ENCODE measurements around the gene NUP160.
A peak's percentile ranks its signal among the peaks of the same experiment; 100 is the strongest.
"Not testable (repeated sequence)": the region's sequence is repeated elsewhere in the genome, so short reads cannot be mapped to it uniquely, and the experiment has no call there.

Gene NUP160

DNA sequence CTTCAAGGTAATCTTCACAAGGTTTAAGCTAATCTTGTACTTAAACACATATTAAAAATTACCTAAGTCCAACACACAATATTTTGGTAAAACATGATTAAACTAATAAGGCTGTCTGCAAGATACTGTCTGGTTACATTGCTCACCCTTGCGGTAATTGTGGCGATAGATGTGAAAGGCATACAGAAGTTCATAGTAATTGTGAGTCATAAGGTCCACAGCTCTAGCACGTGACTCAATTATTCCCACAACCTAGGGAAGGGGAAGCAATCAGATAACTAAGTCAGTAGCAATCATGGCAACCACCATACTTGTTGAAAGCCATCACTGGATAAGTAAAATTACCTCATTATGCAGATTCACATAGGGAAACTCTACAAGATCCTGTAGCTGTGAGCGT lies 50.5 kb downstream of the NUP160 start:
- DNase-seq (ENCODE audit: extremely low spot score, insufficient read length, low read depth) (no peak), FAIRE-seq (no peak)

DNA sequence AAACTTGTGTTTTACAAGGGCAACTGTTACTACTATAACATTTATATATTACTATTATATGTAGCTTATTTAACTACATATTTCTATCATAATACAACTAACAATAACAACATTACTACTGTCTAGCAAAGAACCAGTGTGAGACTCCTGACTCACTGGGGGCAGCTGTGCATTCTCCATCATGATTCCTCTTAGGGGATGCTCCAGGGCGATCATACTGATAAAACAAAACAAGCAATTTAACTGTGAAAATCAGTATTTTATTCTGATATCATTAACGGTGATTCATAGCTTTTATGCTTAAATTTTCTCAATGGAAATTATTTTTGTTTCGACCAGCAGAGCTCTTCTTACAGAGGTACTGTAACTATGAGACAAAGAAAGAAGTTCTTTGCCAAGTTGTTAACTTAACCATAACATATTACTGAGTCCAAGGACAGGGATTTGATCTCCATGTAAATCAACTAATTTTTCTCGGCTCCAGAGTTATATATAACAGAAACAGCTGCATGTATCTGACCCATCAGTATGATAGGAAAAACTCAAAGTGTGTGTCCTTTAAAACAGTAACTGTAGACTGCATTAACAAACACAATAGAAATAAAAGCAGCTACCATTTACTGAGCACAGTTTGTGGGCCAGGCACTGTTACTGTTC lies 56.2 kb downstream of the NUP160 start:
- DNase-seq (ENCODE audit: extremely low spot score, insufficient read length, low read depth) = no peak
- FAIRE-seq = no peak

DNA sequence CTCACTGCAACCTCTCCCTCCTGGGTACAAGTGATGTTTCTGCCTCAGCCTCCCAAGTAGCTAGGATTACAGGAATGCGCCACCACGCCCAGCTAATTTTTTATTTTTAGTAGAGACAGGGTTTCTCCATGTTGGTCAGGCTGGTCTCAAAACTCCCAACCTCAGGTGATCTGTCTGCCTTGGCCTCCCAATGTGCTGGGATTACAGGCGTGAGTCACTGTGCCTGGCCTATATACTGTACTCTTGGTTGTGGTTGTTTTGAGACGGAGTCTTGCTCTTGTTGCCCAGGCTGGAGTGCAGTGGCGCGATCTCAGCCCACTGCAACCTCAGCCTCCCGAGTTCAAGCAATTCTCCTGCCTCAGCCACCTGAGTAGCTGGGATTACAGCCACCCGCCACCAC lies 58.1 kb downstream of the NUP160 start:
- not testable (repeated sequence) for FAIRE-seq

DNA sequence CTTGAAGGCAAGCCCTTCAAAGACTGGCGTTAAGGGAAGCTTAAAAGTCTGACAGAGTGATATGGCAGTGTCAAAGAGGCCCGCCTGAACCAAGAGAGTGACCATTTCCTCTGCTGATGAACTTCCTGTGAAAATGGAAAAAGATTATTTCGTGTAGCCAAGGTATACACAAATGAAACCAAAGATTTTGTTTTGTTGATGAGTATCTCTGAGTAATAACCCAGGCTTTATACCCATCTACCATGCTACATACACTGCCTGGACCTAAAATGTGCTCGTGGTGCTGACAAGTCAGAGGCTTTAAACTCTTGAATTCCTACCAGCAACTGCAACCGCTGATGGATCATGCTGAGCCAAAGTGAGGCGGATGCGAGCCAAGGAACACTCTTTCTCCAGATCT lies 60.0 kb downstream of the NUP160 start:
- DNase-seq (ENCODE audit: extremely low spot score, insufficient read length, low read depth) (no peak), FAIRE-seq (no peak)

More for the DNA sequence above, 58.1 kb downstream of the NUP160 start:
- not testable (repeated sequence) for DNase-seq (ENCODE audit: extremely low spot score, insufficient read length, low read depth)

DNA sequence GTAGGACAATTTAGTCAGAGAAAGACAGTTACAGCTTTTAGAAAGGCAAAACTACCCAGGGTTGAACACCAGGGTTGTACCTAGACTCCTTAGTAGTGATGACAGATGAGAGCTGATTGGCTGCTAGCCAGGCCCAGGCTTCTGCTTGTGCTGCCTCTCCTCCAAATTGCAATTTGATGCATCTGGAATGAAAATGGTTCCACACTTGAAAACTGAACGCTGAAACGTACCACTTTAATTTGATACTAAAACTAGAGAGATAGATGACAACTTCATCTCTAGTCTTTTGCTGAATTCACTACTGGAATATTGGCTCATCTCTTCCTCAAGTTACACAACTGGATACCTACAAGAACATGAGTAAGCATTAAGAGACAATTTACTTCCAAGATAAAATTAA lies 61.8 kb downstream of the NUP160 start:
- DNase-seq (ENCODE audit: extremely low spot score, insufficient read length, low read depth) = no peak
- no peak for FAIRE-seq

DNA sequence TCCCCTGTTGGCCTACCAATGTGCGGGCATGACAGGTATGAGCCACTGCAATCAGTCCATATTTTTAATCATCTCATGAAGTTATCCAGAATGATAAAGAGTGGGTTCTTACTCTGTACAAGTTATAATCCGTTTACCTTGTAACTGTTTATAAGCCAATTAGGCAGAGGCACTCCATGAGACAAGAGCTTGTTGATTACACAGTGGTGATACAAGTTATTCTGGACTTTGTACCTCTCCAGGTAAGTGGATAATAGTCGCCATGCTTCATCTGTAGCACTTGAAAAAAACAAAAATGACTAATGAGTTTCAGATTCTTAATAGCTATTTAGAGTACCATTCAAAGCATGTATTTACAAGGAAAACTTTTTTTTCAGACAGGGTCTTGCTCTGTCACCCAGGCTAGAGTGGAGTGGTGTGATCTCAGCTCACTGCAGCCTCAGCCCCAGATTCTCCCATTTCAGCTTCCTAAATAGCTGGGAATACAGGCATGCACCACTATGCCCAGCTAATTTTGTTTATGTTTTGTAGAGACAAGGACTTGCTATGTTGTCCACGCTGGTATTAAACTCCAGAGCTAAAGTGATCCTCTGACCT lies 63.3 kb downstream of the NUP160 start:
- FAIRE-seq (no peak), DNase-seq (ENCODE audit: extremely low spot score, insufficient read length, low read depth) (no peak)

DNA sequence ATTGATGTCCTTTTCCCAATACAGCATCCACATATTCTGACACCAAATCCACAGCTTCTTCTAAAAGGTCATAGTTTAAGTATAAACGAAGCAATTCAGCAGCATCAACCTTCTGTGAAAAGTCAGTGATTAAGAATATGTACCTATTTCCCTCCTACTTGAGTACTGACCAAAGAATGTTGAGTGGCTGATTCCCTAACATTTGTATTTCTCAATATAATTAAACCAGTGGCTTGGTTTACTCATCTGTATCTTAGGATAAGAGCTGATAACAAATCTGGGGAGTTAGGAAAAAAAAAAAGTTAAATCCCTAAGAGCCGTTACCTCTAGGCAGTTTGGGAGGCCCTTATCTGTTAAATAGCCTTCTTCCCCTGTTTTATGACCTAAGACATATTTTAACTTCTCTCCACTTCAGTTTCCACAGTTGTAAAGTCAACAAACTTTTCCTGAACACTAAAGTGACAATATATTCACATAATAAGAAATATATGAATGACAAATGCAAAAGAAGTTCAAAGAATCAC lies 65.0 kb downstream of the NUP160 start:
- no peak for DNase-seq (ENCODE audit: extremely low spot score, insufficient read length, low read depth)
- FAIRE-seq = no peak

DNA sequence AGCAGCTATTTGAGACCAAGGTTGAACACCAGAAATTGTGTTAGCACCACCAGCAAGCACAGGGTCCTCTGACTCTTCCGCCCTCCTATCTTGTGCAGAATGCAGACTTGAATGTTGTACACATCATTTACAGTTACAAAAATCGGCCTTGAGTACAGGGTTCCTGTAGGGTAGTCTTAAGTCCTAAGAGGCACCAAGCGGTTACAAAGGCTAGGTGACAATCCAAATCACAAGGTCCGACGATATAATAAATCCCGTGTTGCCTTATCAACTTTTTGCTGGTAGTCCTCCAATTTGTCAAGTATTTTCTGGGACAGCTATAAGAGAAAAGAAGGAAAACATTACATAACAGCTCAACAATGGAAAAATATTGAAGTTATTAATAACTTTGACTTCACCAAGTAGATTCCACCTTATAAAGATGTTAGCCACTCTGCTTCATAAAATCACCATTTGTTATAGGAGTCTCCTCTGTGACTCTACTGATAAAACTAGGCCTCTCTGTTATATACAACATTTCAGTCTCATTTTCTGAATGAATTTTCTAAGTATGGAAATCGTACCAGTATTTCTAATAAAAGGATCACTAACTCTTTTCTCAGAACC lies 69.2 kb downstream of the NUP160 start:
- no peak for FAIRE-seq
- DNase-seq (ENCODE audit: extremely low spot score, insufficient read length, low read depth) = no peak

DNA sequence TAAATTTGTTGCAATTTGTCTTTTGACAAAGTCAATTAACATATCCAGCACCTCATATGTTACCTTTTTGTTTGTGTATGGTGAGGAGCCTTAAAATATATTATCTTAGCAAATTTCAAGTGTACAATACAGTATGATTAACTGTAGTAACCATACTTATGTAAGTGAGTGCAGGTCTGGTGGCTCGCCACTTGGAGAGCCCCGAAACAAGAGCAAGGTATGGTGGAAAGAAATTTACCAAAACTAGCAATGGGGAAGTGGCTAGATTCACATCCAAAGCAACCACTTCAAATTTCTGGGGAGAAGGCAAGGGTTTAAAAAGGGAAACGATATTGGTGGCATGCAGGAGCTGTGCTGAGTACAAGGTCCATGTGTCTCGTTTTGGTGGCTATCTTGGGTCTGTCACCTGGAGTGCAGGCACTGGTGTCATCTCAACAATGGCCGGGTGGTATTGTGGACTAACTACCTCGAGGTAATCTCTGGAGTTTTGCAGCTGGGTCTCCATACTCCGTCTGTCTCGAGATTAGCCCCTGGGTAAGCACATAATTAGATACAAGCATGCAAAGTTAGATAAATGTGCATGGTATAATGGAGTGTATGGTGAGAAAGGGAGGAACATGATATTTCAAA lies 72.8 kb downstream of the NUP160 start:
- no peak for DNase-seq (ENCODE audit: extremely low spot score, insufficient read length, low read depth)
- FAIRE-seq = no peak

DNA sequence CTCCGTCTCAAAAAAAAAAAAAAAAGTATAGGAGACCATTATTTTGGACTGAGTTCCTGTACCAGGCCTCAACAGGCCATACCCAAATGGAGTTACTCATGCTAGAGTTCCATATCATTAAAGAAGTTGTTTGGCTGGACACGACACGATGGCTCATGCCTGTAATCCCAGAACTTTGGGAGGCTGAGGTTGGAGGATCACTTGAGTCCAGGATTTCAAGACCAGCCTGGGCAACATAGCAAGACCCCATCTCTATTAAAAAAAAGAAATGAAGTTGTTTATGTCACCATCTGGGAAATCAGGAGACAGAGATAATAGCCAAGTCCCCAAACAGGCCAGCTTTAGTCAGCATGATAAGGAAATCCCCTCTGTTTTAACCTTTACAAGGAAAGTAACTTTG lies 74.3 kb downstream of the NUP160 start:
- DNase-seq (ENCODE audit: extremely low spot score, insufficient read length, low read depth) (no peak), FAIRE-seq (no peak)

DNA sequence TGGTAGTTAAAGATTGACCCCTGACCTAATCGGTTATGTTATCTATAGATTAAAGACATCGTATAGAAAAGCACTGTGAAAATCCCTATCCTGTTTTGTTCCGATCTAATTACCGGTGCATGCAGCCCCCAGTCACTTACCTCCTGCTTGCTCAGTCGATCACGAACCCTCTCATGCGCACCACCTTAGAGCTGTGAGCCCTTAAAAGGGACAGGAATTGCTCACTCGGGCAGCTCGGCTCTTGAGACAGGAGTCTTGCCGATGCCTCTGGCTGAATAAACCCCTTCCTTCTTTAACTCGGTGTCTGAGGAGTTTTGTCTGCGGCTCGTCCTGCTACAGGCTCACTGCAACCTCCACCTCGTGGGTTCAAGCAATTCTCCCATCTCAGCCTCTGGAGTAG lies 78.6 kb downstream of the NUP160 start:
- DNase-seq (ENCODE audit: extremely low spot score, insufficient read length, low read depth); FAIRE-seq: not testable (repeated sequence)

DNA sequence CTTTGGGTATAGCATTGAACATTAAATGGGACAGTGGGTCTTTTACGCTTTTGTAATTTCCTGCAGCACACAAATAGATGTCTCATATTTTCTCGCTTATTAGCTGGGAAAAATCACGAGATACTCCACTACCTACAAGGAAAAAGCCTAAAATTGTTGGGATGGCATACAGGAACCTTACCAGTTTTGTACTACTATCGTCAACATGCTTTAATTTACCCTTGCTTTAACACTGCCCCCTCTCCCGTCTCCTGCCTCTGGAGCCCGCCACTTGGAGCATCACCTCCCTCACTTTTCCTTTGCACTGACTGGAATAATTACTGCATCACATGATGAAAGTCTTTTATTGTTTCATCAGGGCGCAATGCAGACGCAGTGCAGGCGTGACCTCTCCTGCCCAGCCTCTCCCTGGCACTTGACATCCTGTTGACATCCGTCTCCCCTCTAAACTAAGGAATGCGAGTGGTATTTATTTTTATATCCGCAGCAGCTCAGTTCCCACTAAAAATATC lies 80.0 kb downstream of the NUP160 start:
- no peak for FAIRE-seq
- no peak for DNase-seq (ENCODE audit: extremely low spot score, insufficient read length, low read depth)

DNA sequence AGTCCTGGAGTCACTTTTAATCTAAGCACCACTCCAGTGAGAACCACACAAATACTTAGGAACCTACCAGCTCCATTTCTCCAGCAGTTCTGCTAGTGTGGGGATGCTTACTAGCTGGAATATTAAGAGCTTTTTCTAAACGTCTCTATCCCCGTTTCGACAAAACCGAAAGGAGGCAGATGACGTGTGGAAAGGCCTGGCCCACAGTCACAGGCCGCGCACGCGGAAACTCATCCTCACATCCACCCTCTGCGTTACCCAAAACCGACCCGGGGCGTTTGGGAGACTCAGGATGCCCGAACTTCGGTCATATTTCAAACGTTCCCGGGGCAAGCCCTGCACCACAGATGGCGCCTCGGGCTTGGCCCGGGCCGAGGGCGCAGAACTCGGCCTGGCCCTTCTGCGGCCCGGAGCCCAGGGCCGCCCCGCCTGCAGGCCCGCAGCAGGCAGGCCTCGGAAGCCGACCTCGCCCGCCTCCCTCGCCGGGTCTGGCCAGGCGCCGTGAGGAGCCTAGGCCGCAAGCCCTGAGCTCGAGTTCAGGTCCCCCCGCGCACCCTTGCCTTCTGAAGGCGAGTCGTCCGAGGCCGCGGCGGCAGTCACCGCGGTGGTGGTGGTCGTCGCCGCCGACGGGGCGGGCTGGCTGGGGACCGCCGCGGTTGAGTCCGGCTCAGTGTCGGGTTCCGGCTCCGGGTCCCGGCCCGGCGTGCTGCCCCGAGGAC lies 81.5 kb downstream of the NUP160 start:
- peak; percentile 65 for FAIRE-seq
- DNase-seq (ENCODE audit: extremely low spot score, insufficient read length, low read depth) = no peak

DNA sequence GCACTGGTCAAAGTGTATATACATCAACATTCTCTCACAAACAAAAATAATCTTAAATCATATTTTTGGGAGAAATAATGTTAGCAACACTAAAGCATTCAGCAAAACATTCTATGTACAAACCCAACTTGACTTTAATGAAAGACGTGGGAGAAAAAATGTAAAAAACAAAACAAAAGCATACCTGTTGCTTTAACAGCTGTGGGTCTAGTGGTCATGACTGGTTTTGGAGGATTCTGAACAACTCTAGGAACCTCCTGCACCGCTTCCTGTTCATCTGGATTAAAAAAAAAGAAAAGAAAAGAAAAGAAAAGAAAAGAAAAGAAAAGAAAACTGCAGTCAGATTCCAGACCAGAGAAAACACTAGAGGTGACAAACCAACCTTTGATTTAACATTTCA lies 83.1 kb downstream of the NUP160 start:
- DNase-seq (ENCODE audit: extremely low spot score, insufficient read length, low read depth) = no peak
- no peak for FAIRE-seq

DNA sequence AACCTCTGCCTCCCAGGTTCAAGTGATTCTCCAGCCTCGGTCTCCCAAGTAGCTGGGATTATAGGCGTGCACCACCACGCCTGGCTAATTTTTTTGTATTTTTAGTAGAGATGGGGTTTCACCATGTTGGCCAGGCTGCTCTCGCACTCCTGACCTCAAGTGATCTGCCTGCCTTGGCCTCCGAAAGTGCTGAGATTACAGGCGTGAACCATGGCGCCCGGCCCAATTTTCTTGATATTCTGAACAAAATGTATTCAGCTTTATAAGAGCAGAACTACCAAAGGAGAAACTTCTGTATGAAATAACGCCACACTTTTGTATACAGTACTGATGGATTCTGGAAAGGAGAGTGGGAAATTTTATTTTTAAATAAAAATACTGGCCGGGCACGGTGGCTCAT lies 88.9 kb downstream of the NUP160 start:
- not testable (repeated sequence) for DNase-seq (ENCODE audit: extremely low spot score, insufficient read length, low read depth); FAIRE-seq

DNA sequence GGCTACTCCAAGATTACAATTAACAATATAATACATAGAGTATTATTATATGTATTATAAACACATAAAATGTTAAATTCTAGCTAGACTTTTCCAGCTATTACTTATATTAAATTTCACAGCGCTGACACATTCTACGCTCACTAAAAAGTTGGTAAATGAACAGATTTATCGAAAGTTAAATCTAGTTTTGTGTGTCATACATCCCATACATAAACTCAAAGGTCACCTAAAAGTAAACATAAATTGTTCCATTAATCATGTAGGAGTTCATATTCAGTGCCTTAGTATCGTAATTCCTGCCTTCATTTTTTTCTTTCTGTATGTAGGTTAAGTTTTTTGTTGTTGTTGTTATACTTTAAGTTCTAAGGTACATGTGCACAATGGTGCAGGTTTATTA lies 91.9 kb downstream of the NUP160 start:
- FAIRE-seq (no peak), DNase-seq (ENCODE audit: extremely low spot score, insufficient read length, low read depth) (no peak)

DNA sequence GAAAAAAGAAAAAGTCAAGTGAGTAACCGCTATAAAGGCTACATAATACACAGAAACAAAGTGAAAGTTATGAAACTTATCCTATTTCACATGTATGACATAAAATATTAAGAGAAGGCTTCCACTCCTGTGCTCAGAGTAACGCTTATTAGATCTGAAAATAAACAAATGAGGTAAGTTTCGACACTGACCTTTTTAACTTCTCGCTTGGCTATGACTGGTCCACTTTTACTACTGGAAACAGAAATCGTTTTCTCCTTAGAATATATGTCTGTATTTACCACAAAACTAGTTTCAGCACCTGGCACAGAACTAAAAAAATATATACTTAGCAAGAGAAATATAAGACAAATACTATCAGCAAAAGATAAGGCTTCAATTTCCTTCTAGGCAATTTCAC lies 97.4 kb downstream of the NUP160 start:
- DNase-seq (ENCODE audit: extremely low spot score, insufficient read length, low read depth) (no peak), FAIRE-seq (no peak)

DNA sequence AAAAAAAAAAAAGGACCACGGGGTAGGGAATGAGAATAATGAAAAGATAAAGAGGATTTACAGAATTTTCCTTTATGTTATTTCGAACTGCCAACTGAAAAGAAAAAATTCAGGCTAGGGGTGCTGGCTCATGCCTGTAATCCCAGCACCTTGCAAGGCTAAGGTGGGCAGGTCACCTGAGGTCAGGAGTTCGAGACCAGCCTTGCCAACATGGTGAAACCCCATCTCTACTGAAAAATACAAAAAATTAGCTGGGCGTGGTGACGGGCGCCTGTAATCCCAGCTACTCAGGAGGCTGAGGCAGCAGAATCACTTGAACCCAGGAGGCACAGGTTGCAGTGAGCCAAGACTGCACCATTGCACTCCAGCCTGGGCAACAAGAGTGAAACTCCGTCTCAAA lies 105.7 kb downstream of the NUP160 start:
- not testable (repeated sequence) for FAIRE-seq; DNase-seq (ENCODE audit: extremely low spot score, insufficient read length, low read depth)

DNA sequence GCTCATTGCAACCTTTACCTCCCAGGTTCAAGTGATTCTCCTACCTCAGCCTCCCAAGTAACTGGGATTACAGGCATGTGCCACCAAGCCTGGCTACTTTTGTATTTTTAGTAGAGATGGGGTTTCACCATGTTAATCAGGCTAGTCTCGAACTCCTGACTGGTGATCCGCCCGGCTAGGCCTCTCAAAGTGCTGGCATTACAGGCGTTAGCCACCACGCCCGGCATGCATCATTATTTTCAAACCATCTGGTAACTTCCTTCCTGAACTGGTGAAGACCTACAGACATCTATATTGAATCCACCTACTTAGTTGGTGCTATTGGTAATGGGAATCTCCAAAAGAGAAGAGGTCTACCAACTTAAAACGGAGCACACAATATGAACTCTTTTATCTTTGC lies 110.3 kb downstream of the NUP160 start:
- FAIRE-seq; DNase-seq (ENCODE audit: extremely low spot score, insufficient read length, low read depth): not testable (repeated sequence)

DNA sequence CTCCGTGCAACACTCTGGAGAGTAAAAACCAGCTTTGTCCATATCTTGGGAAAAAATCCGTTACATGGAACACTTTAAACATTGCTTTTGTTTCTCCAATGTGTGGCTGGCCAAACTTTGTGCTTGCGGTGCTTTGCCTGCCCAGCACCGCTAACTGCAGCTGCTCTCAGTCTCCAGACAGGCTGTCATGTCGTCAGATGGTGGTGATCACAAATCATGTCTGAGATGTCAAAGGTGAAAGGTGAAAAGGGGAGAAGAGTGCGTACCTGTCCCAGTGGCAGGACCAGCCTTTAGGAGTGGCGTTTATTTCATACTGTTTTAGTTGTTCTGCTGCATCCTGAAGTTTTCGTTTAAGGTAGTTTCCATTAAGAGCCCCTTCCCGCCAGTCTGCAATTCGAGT lies 115.9 kb downstream of the NUP160 start:
- no peak for DNase-seq (ENCODE audit: extremely low spot score, insufficient read length, low read depth)
- no peak for FAIRE-seq

Measured in GM18507 (cell line).